HepG2 (cell line): ENCODE results near the gene ECHDC1. TPM values are rescaled to one million over a fixed set of nuclear protein-coding genes. Genes with fewer than 3 reads are reported as not detected.

Experiments used
- DNMT1 ChIP-seq: sonication (generic); formaldehyde crosslinking; IDR thresholded peaks from 2 replicates; pipeline ENCODE4 v1.5.1; 2020; ENCODE audit warnings: mild to moderate bottlenecking, missing genetic modification reagents
- DPF2 ChIP-seq: sonication (generic); formaldehyde crosslinking; IDR thresholded peaks from 2 replicates; pipeline ENCODE4 v1.4.0; 2020; ENCODE audit warnings: mild to moderate bottlenecking, low read depth, missing genetic modification reagents, borderline replicate concordance
- ERF ChIP-seq: IDR thresholded peaks from 2 replicates; pipeline ENCODE4 v1.6.1; 2018; ENCODE audit warnings: missing biosample characterization, missing genetic modification reagents
- FIP1L1 ChIP-seq: fragments of 200-400 bp; formaldehyde crosslinking; IDR thresholded peaks from 2 replicates; pipeline ENCODE4 v1.6.1; 2018; ENCODE audit warnings: low read depth, mild to moderate bottlenecking, low read length, moderate library complexity, borderline replicate concordance; ENCODE audit not compliant: insufficient read depth
- KDM3A ChIP-seq: IDR thresholded peaks from 2 replicates; pipeline ENCODE4 v1.6.1; 2018; ENCODE audit warnings: low read depth, missing compliant biosample characterization
- MAFF ChIP-seq: IDR thresholded peaks from 2 replicates; pipeline ENCODE4 v1.6.1; 2011; ENCODE audit warnings: low read depth, low read length, improper control_type of control experiment
- MAZ ChIP-seq, 2 experiments: sonication (generic) in 1 of 2; formaldehyde crosslinking in 1 of 2; IDR thresholded peaks; 2 replicates each; pipeline versions ENCODE4 v1.5.0 to v1.6.1; 2012 to 2020; ENCODE audit warnings: low read depth in 2 of 2, mild to moderate bottlenecking in 2 of 2, borderline replicate concordance in 1 of 2, improper control_type of control experiment in 1 of 2, low read length in 1 of 2, missing genetic modification reagents in 1 of 2, moderate library complexity in 1 of 2
- MYNN ChIP-seq: sonication (generic); formaldehyde crosslinking; IDR thresholded peaks from 2 replicates; pipeline ENCODE4 v1.4.0; 2020; ENCODE audit warnings: mild to moderate bottlenecking, low read depth, missing genetic modification reagents
- RNF219 ChIP-seq: sonication (generic); formaldehyde crosslinking; IDR thresholded peaks from 2 replicates; pipeline ENCODE4 v1.5.0; 2020; ENCODE audit warnings: mild to moderate bottlenecking, missing genetic modification reagents
- TCF7L2 ChIP-seq: IDR thresholded peaks from 2 replicates; pipeline ENCODE4 v1.6.1; 2011; ENCODE audit warnings: mild to moderate bottlenecking, low read depth, low read length, moderate library complexity
- TRIM24 ChIP-seq: sonication (generic); formaldehyde crosslinking; IDR thresholded peaks from 2 replicates; pipeline ENCODE4 v1.8.0; 2022; ENCODE audit warnings: mild to moderate bottlenecking, missing genetic modification reagents
- ZNF205 ChIP-seq: IDR thresholded peaks from 2 replicates; pipeline ENCODE4 v1.6.1; 2018; ENCODE audit warnings: missing biosample characterization, missing genetic modification reagents
- ZNF33A ChIP-seq: sonication (generic); formaldehyde crosslinking; IDR thresholded peaks from 2 replicates; pipeline ENCODE4 v1.5.1; 2020; ENCODE audit warnings: missing genetic modification reagents, mild to moderate bottlenecking, moderate library complexity, borderline replicate concordance
- ZNF496 ChIP-seq: sonication (generic); formaldehyde crosslinking; IDR thresholded peaks from 2 replicates; pipeline ENCODE4 v1.8.1; 2023; ENCODE audit warnings: mild to moderate bottlenecking, moderate library complexity, missing genetic modification reagents; ENCODE audit not compliant: insufficient replicate concordance
- ZNF557 ChIP-seq: sonication (generic); formaldehyde crosslinking; IDR thresholded peaks from 2 replicates; pipeline ENCODE4 v1.4.0; 2020; ENCODE audit warnings: missing genetic modification reagents
- ZNF616 ChIP-seq: sonication (generic); formaldehyde crosslinking; IDR thresholded peaks from 2 replicates; pipeline ENCODE4 v1.5.0; 2020; ENCODE audit warnings: low read depth, mild to moderate bottlenecking, missing genetic modification reagents
- ZNF678 ChIP-seq: sonication (generic); formaldehyde crosslinking; IDR thresholded peaks from 2 replicates; pipeline ENCODE4 v1.4.0; 2020; ENCODE audit warnings: mild to moderate bottlenecking, missing genetic modification reagents
- polyA plus RNA-seq, 8 experiments: library from polyadenylated mRNA; depleted of rRNA in 3 of 8; stranded (reverse) in 7 of 8; unstranded in 1 of 8; fragments of >200 nt; fragmentation: Illumina TruSeq in 4 of 8; extraction: Trizol in 4 of 8; gene quantifications; 2 replicates each; pipeline versions ENCODE4 v1.2.1 to v1.2.3, GENCODE V29; 2011 to 2016; ENCODE audit warnings: low read depth in 4 of 8, missing spikeins in 1 of 8, mixed read lengths in 1 of 8; ENCODE audit not compliant: insufficient read depth in 1 of 8
- total RNA-seq, 5 experiments: library from RNA; depleted of rRNA; stranded (reverse); fragments of >200 nt; fragmentation: Illumina TruSeq; extraction: Trizol; gene quantifications; 2 replicates each; pipeline ENCODE4 v1.2.3, GENCODE V29; 2016; ENCODE audit warnings: low read depth in 1 of 5
- TF ChIP-seq, protein P1 (sequence below): IDR thresholded peaks from 2 replicates; pipeline ENCODE4 v1.6.1; 2012; ENCODE audit warnings: low read length, improper control_type of control experiment
- TF ChIP-seq, protein P2 (sequence below): IDR thresholded peaks from 2 replicates; pipeline ENCODE4 v1.6.1; 2016; ENCODE audit warnings: missing genetic modification reagents, missing compliant biosample characterization

ECHDC1 gene
- total and polyA plus RNA-seq, 2 of the 13 experiments (the other 11 are each of a cell fraction or from before 2014, with no cell fraction given): 32.8 to 98.1 TPM

- no peak for TF ChIP-seq ZNF496 (CRISPR knock-in tag)
- TF ChIP-seq ZNF678: peak; percentile 97
- TF ChIP-seq, protein P1, sequence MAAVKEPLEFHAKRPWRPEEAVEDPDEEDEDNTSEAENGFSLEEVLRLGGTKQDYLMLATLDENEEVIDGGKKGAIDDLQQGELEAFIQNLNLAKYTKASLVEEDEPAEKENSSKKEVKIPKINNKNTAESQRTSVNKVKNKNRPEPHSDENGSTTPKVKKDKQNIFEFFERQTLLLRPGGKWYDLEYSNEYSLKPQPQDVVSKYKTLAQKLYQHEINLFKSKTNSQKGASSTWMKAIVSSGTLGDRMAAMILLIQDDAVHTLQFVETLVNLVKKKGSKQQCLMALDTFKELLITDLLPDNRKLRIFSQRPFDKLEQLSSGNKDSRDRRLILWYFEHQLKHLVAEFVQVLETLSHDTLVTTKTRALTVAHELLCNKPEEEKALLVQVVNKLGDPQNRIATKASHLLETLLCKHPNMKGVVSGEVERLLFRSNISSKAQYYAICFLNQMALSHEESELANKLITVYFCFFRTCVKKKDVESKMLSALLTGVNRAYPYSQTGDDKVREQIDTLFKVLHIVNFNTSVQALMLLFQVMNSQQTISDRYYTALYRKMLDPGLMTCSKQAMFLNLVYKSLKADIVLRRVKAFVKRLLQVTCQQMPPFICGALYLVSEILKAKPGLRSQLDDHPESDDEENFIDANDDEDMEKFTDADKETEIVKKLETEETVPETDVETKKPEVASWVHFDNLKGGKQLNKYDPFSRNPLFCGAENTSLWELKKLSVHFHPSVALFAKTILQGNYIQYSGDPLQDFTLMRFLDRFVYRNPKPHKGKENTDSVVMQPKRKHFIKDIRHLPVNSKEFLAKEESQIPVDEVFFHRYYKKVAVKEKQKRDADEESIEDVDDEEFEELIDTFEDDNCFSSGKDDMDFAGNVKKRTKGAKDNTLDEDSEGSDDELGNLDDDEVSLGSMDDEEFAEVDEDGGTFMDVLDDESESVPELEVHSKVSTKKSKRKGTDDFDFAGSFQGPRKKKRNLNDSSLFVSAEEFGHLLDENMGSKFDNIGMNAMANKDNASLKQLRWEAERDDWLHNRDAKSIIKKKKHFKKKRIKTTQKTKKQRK: no peak
- peak; percentile 66; the same call in 1 of the 2 replicates for TF ChIP-seq ZNF557
- TF ChIP-seq MAZ (IDR thresholded peaks at IDR 0.05; ENCODE audit: borderline replicate concordance, low read depth, low read length): no peak; the same call in 1 of the 2 replicates
- TF ChIP-seq MAZ (CRISPR knock-in tag; IDR thresholded peaks at IDR 0.05; ENCODE audit: low read depth): no peak; the same call in 1 of the 2 replicates
- no peak for TF ChIP-seq TRIM24
- TF ChIP-seq TCF7L2: no peak
- TF ChIP-seq, protein P2, sequence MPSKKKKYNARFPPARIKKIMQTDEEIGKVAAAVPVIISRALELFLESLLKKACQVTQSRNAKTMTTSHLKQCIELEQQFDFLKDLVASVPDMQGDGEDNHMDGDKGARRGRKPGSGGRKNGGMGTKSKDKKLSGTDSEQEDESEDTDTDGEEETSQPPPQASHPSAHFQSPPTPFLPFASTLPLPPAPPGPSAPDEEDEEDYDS (CRISPR knock-in tag): peak; percentile 47; the same call in 1 of the 2 replicates
- TF ChIP-seq ERF: peak; percentile 84
- TF ChIP-seq ZNF33A (CRISPR knock-in tag): peak; percentile 80; the same call in 1 of the 2 replicates
- TF ChIP-seq ZNF205: peak; percentile 7; the same call in 1 of the 2 replicates
- TF ChIP-seq KDM3A: peak; percentile 41; the same call in 1 of the 2 replicates
- TF ChIP-seq MAFF: no peak
- 0 out of 2 replicates have a peak, but pooled peaks have one; percentile 14 for TF ChIP-seq DPF2 (CRISPR knock-in tag)
- no peak for TF ChIP-seq DNMT1
- peak; percentile 58; the same call in 1 of the 2 replicates for TF ChIP-seq RNF219 (CRISPR knock-in tag)
- TF ChIP-seq MYNN: peak; percentile 79; the same call in 1 of the 2 replicates
- TF ChIP-seq FIP1L1: no peak
- TF ChIP-seq ZNF616 (CRISPR knock-in tag): peak; percentile 87
Observed at GRCh38 chr6:127342946-127343808, at the start of gene ECHDC1 (continued).
